Measurements from ENCODE around the gene SRRT.
"Not testable (repeated sequence)": the region's sequence is repeated elsewhere in the genome, so short reads cannot be mapped to it uniquely, and the experiment has no call there.

The SRRT gene

GRCh38 chr7:100835903-100836811 is 38.7 kb upstream of the SRRT start:
- no peaks in the 10 kb centered on the region for H3K36me3 ChIP-seq (ENCODE audit: control insufficient read depth, insufficient read depth, low read length, severe bottlenecking)
- H3K9ac ChIP-seq (ENCODE audit: low read length) = no peak overlapping the region
- no peak overlapping the region for H3K4me3 ChIP-seq (ENCODE audit: low read length)
- no peaks in the 10 kb centered on the region for H3K27me3 ChIP-seq (replicated peaks; ENCODE audit: control insufficient read depth, insufficient read depth, low read length)
- no peak for DNase-seq (ENCODE audit: low read depth)
- no peaks in the 10 kb centered on the region for H3K9me3 ChIP-seq (ENCODE audit: control insufficient read depth, low read length)
- no peaks in the 10 kb centered on the region for H3K4me1 ChIP-seq (ENCODE audit: control insufficient read depth, insufficient read depth, low read length)

- H3K27me3 ChIP-seq (replicated peaks; ENCODE audit: control insufficient read depth, insufficient read depth, low read length) = no peaks in the 10 kb centered on the region
- no peaks in the 10 kb centered on the region for H3K9me3 ChIP-seq (ENCODE audit: control insufficient read depth, low read length)
- no peaks in the 10 kb centered on the region for H3K4me1 ChIP-seq (ENCODE audit: control insufficient read depth, insufficient read depth, low read length)
- H3K36me3 ChIP-seq (ENCODE audit: control insufficient read depth, insufficient read depth, low read length, severe bottlenecking) = no peaks in the 10 kb centered on the region
- no peak for DNase-seq (ENCODE audit: low read depth)
- H3K4me3 ChIP-seq (ENCODE audit: low read length) = peak overlapping the region; percentile 83
- H3K9ac ChIP-seq (ENCODE audit: low read length) = peak overlapping the region; percentile 88
Observed at GRCh38 chr7:100836812-100837098, 38.1 kb upstream of the SRRT start.

DNA sequence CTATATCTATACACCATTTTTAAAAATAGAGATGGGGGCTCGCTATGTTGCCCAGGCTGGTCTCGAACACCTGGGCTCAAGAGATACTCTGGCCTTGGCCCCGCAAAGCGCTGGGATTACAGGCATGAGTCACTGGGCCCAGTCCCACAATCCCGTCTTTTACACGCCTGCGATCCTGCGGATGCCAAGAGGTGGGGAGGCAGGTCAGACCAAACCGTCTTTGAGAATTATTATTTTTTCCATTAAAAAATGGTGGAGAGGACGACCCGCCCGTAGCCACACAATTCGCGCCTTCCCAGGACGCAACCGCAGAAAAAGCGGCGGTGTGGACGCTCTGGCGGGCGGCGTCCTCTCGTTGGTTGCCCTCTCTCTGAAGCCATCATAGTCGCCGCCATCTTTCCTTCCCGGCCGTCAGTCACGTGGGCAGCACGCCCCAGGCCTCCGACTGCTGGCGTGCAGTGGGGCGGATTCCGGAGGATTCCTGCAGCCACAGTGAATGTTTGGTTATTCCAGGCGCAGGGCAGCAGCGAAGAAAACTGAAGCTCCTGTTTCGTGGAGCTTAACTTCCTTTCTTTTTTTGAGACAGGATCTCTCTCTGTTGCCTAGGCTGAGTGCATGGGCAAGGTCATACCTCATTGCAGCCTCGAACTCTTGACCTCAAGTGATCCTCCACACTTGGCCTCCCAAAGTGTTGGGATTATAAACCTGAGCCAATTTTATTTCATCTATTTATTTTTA is 37.6 kb upstream of the SRRT start:
- no peaks in the 10 kb centered on the region for H3K27me3 ChIP-seq (replicated peaks; ENCODE audit: control insufficient read depth, insufficient read depth, low read length)
- H3K4me3 ChIP-seq (ENCODE audit: low read length) = peak overlapping the region; percentile 83

DNA sequence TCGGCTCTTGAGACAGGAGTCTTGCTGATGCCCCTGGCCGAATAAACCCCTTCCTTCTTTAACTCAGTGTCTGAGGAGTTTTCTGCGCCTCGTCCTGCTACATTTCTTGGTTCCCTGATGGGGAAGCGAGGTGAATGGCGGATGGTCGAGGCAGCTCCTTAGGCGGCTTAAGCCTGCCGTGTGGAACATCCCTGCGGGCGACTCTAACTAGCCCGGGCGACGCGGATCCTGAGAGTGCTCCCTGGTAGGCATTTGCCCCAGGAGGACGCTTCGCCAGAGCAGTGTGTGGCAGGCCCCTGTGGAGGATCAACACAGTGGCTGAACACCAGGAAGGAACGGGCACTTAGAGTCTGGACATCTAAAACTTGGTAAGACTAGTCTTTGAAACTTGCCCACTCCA is 35.5 kb upstream of the SRRT start:
- no peak overlapping the region for H3K4me3 ChIP-seq (ENCODE audit: low read length)
- H3K9me3 ChIP-seq (ENCODE audit: control insufficient read depth, low read length) = no peaks in the 10 kb centered on the region
- H3K36me3 ChIP-seq (ENCODE audit: control insufficient read depth, insufficient read depth, low read length, severe bottlenecking) = no peaks in the 10 kb centered on the region
- H3K9ac ChIP-seq (ENCODE audit: low read length) = no peak overlapping the region
- DNase-seq (ENCODE audit: low read depth) = no peak
- no peaks in the 10 kb centered on the region for H3K27me3 ChIP-seq (replicated peaks; ENCODE audit: control insufficient read depth, insufficient read depth, low read length)
- H3K4me1 ChIP-seq (ENCODE audit: control insufficient read depth, insufficient read depth, low read length) = no peaks in the 10 kb centered on the region

More for the DNA sequence above, 37.6 kb upstream of the SRRT start:
- H3K36me3 ChIP-seq (ENCODE audit: control insufficient read depth, insufficient read depth, low read length, severe bottlenecking) = no peaks in the 10 kb centered on the region
- no peaks in the 10 kb centered on the region for H3K4me1 ChIP-seq (ENCODE audit: control insufficient read depth, insufficient read depth, low read length)
- H3K9ac ChIP-seq (ENCODE audit: low read length) = peak overlapping the region; percentile 88
- peak; percentile 92 for DNase-seq (ENCODE audit: low read depth)
- H3K9me3 ChIP-seq (ENCODE audit: control insufficient read depth, low read length) = no peaks in the 10 kb centered on the region

GRCh38 chr7:100840470-100841100 is 34.3 kb upstream of the SRRT start:
- no peak for DNase-seq (ENCODE audit: low read depth)
- Histone ChIP-seq H3K4me3 (ENCODE audit: low read length) (no peak overlapping the region), H3K27me3 (replicated peaks; ENCODE audit: control insufficient read depth, insufficient read depth, low read length) (no peaks in the 10 kb centered on the region), H3K36me3 (ENCODE audit: control insufficient read depth, insufficient read depth, low read length, severe bottlenecking) (no peaks in the 10 kb centered on the region), H3K9ac (ENCODE audit: low read length) (no peak overlapping the region), H3K4me1 (ENCODE audit: control insufficient read depth, insufficient read depth, low read length) (no peaks in the 10 kb centered on the region), H3K9me3 (ENCODE audit: control insufficient read depth, low read length) (no peaks in the 10 kb centered on the region)

DNA sequence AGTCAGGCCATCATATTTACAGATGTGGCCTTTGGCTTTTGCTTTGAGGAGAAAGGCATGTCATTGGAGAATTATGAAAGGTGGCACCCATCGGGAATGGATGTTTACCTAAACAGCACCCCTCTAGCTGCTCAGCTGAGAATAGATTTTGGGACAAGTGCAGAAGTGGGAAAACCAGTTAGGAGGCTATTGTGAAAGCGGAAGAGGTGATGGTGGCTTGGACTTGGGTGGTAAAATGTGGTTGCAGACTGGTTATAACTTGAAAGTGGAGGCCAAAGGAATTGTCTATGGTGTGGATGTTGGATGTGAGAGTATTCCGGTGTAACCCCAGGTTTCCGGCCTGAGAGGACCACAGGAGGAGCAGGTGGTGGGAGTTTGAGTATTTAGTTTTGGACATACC is 27.5 kb upstream of the SRRT start:
- Histone ChIP-seq H3K9me3 (ENCODE audit: control insufficient read depth, low read length) (no peaks in the 10 kb centered on the region), H3K4me1 (ENCODE audit: control insufficient read depth, insufficient read depth, low read length) (peaks cover 2% of the 10 kb centered on the region), H3K4me3 (ENCODE audit: low read length) (no peak overlapping the region), H3K27me3 (replicated peaks; ENCODE audit: control insufficient read depth, insufficient read depth, low read length) (no peaks in the 10 kb centered on the region), H3K36me3 (ENCODE audit: control insufficient read depth, insufficient read depth, low read length, severe bottlenecking) (no peaks in the 10 kb centered on the region), H3K9ac (ENCODE audit: low read length) (no peak overlapping the region)
- no peak for DNase-seq (ENCODE audit: low read depth)

- DNase-seq (ENCODE audit: low read depth) = peak; percentile 96
Observed at GRCh38 chr7:100852048-100852872, 22.6 kb upstream of the SRRT start, which contains the start of gene SLC12A9. Gene SLC12A9 (plus strand): TSS chr7:100852713. CDS start chr7:100854198, 1,485 bp downstream.

GRCh38 chr7:100854146-100854895 is 20.6 kb upstream of the SRRT start:
- no peaks in the 10 kb centered on the region for H3K36me3 ChIP-seq (ENCODE audit: control insufficient read depth, insufficient read depth, low read length, severe bottlenecking)
- H3K9ac ChIP-seq (ENCODE audit: low read length) = no peak overlapping the region
- H3K27me3 ChIP-seq (replicated peaks; ENCODE audit: control insufficient read depth, insufficient read depth, low read length) = no peaks in the 10 kb centered on the region
- H3K4me1 ChIP-seq (ENCODE audit: control insufficient read depth, insufficient read depth, low read length) = peaks cover 8% of the 10 kb centered on the region
- DNase-seq (ENCODE audit: low read depth) = no peak
- no peaks in the 10 kb centered on the region for H3K9me3 ChIP-seq (ENCODE audit: control insufficient read depth, low read length)
- no peak overlapping the region for H3K4me3 ChIP-seq (ENCODE audit: low read length)

More at GRCh38 chr7:100852048-100852872, 22.6 kb upstream of the SRRT start, which contains the start of gene SLC12A9:
- Histone ChIP-seq H3K4me1 (ENCODE audit: control insufficient read depth, insufficient read depth, low read length) (peaks cover 8% of the 10 kb centered on the region), H3K9me3 (ENCODE audit: control insufficient read depth, low read length) (no peaks in the 10 kb centered on the region), H3K27me3 (replicated peaks; ENCODE audit: control insufficient read depth, insufficient read depth, low read length) (no peaks in the 10 kb centered on the region), H3K4me3 (ENCODE audit: low read length) (peak within 1 kb of the TSS; percentile 88), H3K9ac (ENCODE audit: low read length) (peak within 1 kb of the TSS; percentile 88), H3K36me3 (ENCODE audit: control insufficient read depth, insufficient read depth, low read length, severe bottlenecking) (no peaks in the 10 kb centered on the region)

DNA sequence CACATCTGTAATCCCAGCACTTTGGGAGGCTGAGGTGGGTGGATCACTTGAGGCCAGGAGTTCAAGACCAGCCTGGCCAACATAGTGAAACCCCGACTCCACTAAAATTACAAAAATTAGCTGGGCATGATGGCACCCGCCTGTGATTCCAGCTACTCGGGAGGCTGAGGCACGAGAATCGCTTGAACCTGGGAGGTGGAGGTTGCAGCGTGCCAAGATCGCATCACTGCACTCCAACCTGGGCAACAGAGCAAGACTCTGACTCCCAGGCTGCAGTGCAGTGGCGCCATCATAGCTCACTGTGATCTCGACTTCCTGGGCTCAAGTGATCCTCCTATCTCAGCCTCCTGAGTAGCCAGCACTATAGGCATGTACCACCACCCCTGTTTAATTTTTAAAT is 20.0 kb upstream of the SRRT start:
- H3K4me1 ChIP-seq (ENCODE audit: control insufficient read depth, insufficient read depth, low read length); H3K27me3 ChIP-seq (replicated peaks; ENCODE audit: control insufficient read depth, insufficient read depth, low read length); H3K9ac ChIP-seq (ENCODE audit: low read length); DNase-seq (ENCODE audit: low read depth); H3K36me3 ChIP-seq (ENCODE audit: control insufficient read depth, insufficient read depth, low read length, severe bottlenecking); H3K4me3 ChIP-seq (ENCODE audit: low read length); H3K9me3 ChIP-seq (ENCODE audit: control insufficient read depth, low read length): not testable (repeated sequence)

DNA sequence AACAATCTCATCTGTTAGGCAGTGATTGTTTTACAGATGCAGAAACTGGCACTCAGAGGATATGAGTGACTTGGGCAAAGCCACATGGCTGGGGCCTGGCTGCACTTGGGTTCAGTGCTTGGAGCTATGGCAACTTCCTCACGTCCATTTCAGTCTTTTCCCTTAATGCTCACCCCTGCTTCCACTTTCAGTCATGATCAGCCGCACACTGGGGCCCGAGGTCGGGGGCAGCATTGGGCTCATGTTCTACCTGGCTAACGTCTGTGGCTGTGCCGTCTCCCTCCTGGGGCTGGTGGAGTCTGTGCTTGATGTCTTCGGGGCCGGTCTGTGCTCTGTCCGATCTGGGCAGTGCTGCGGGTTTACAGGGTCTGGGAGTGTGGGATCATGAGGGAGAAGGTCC is 19.4 kb upstream of the SRRT start:
- Histone ChIP-seq H3K36me3 (ENCODE audit: control insufficient read depth, insufficient read depth, low read length, severe bottlenecking) (no peaks in the 10 kb centered on the region), H3K9me3 (ENCODE audit: control insufficient read depth, low read length) (no peaks in the 10 kb centered on the region), H3K27me3 (replicated peaks; ENCODE audit: control insufficient read depth, insufficient read depth, low read length) (no peaks in the 10 kb centered on the region), H3K9ac (ENCODE audit: low read length) (no peak overlapping the region), H3K4me3 (ENCODE audit: low read length) (no peak overlapping the region), H3K4me1 (ENCODE audit: control insufficient read depth, insufficient read depth, low read length) (peaks cover 8% of the 10 kb centered on the region)
- DNase-seq (ENCODE audit: low read depth) = no peak

Measured in adipocyte (in vitro differentiated cells).